K562 (cell line): ENCODE measurements around the gene EXOC2. TPM values are rescaled to one million over a fixed set of nuclear protein-coding genes. Genes with fewer than 3 reads are reported as not detected.

Experiments used
- ATAC-seq: fragments of 200-7000 bp; cut with Tn5 transposase; 3 replicates; pipeline ENCODE4 v1.9.1; 2020; ENCODE audit warnings: moderate library complexity
- BruUV-seq: library from RNA; stranded (reverse); fragments of 400-500 nt; replicated peaks from 2 replicates; lab custom pipeline; 2021; lab: Mats Ljungman, UMichigan
- CTCF ChIA-PET: fragments of 300-600 bp; formaldehyde crosslinking; extraction: SDS; loops from one replicate; lab custom pipeline; 2021; ENCODE audit warnings: low intra/inter-chr PET ratio; lab: Yijun Ruan, JAX
- POLR2A ChIA-PET: fragments of 300-600, 350-650 bp; sonication (Branson Sonifier 250); formaldehyde crosslinking; extraction: SDS; loops from one replicate; lab custom pipeline; 2021; ENCODE audit warnings: antibody characterized with exemption, inconsistent platforms; lab: Yijun Ruan, JAX
- DNase-seq, 4 experiments: peaks; one replicate each; pipeline versions ENCODE4 v3.0.0 to v3.0.0-alpha.2; 2011 to 2018; ENCODE audit warnings: low spot score in 3 of 4, mixed read lengths in 3 of 4; ENCODE audit errors: extremely low read depth in 1 of 4
- FAIRE-seq: peaks from 2 replicates; lab custom pipeline; 2011; peaks lifted over from hg19 to GRCh38; lab: Jason Lieb, UNC
- H2AFZ ChIP-seq: 2 replicates; pipeline ENCODE4 v1.6.0; 2011; ENCODE audit warnings: low read depth, low read length, control low read depth, inconsistent platforms
- H3K27ac ChIP-seq: fragments of 200-600 bp; 3 replicates; pipeline ENCODE4 v1.8.0; 2011; ENCODE audit warnings: low read depth, mild to moderate bottlenecking, control low read depth, inconsistent platforms, low read length, moderate library complexity, mixed read lengths; ENCODE audit errors: extremely low read depth
- H3K27me3 ChIP-seq, 2 experiments: fragments of 300-600 bp in 1 of 2; 2 replicates in 1 of 2; 3 replicates in 1 of 2; pipeline versions ENCODE4 v1.6.0 to v1.8.0; 2011; ENCODE audit warnings: inconsistent platforms in 2 of 2, low read length in 2 of 2, mild to moderate bottlenecking in 1 of 2, mixed read lengths in 1 of 2, moderate library complexity in 1 of 2; ENCODE audit not compliant: control insufficient read depth in 2 of 2, insufficient read depth in 2 of 2
- H3K36me3 ChIP-seq: fragments of 300-600 bp; 3 replicates; pipeline ENCODE4 v1.8.0; 2011; ENCODE audit warnings: mild to moderate bottlenecking, low read length, inconsistent platforms; ENCODE audit not compliant: control insufficient read depth, insufficient read depth
- H3K4me1 ChIP-seq, 2 experiments: fragments of 200-600 bp in 1 of 2; replicated peaks in 1 of 2; 2 replicates in 1 of 2; 3 replicates in 1 of 2; pipeline versions ENCODE4 v1.5.1 to v1.8.0; 2011; ENCODE audit warnings: inconsistent platforms in 2 of 2, low read length in 2 of 2, mild to moderate bottlenecking in 1 of 2, mixed read lengths in 1 of 2, moderate library complexity in 1 of 2; ENCODE audit not compliant: control insufficient read depth in 2 of 2, insufficient read depth in 2 of 2
- H3K4me2 ChIP-seq: 2 replicates; pipeline ENCODE4 v1.6.1; 2011; ENCODE audit warnings: low read length, control low read depth, inconsistent platforms, mixed read lengths; ENCODE audit not compliant: insufficient read depth
- H3K4me3 ChIP-seq: fragments of 200-600 bp; sonication (generic), shearing (Covaris generic); 2 replicates; pipeline ENCODE4 v1.5.1; 2016; ENCODE audit warnings: control low read depth, inconsistent platforms
- H3K79me2 ChIP-seq: fragments of 200-600 bp; 3 replicates; pipeline ENCODE4 v1.8.0; 2011; ENCODE audit warnings: low read length, inconsistent platforms; ENCODE audit not compliant: control insufficient read depth, insufficient read depth
- H3K9ac ChIP-seq, 2 experiments: 2 replicates each; pipeline versions ENCODE4 v1.6.0 to v1.6.1; 2011; ENCODE audit warnings: low read depth in 2 of 2, low read length in 2 of 2, control low read depth in 1 of 2, inconsistent platforms in 1 of 2, mild to moderate bottlenecking in 1 of 2, mixed read lengths in 1 of 2; ENCODE audit not compliant: insufficient read depth in 1 of 2
- H3K9me1 ChIP-seq: one replicate; pipeline ENCODE4 v1.6.0; 2011; ENCODE audit warnings: inconsistent platforms, mild to moderate bottlenecking, low read length, moderate library complexity; ENCODE audit not compliant: control insufficient read depth, insufficient read depth
- H3K9me3 ChIP-seq: replicated peaks from 2 replicates; pipeline ENCODE4 v1.5.1; 2011; ENCODE audit warnings: low read depth, low read length, inconsistent platforms; ENCODE audit not compliant: control insufficient read depth, insufficient read depth
- H4K20me1 ChIP-seq: replicated peaks from 2 replicates; pipeline ENCODE4 v1.6.1; 2011; ENCODE audit warnings: low read length, inconsistent platforms, mixed read lengths; ENCODE audit not compliant: control insufficient read depth, insufficient read depth
- BCL6 ChIP-seq: fragments of 250-450 bp; sonication (Bioruptor Pico); IDR thresholded peaks from 2 replicates; pipeline ENCODE4 v1.4.0; 2020
- C11orf30 ChIP-seq: fragments of 450-650 bp; IDR thresholded peaks from 2 replicates; pipeline ENCODE4 v1.6.1; 2016; ENCODE audit warnings: low read depth, mild to moderate bottlenecking
- CBX1 ChIP-seq: sonication (generic); IDR thresholded peaks from 2 replicates; pipeline ENCODE4 v1.6.1; 2016; ENCODE audit warnings: antibody characterized with exemption, low read depth, mild to moderate bottlenecking
- CUX1 ChIP-seq: fragments of 200-800 bp; sonication (Bioruptor generic); IDR thresholded peaks from 2 replicates; pipeline ENCODE4 v1.6.1; 2016; ENCODE audit warnings: missing genetic modification characterization, missing compliant biosample characterization
- KDM4B ChIP-seq, 2 experiments: fragments of 450-650 bp in 1 of 2; sonication (generic) in 1 of 2; IDR thresholded peaks; 2 replicates each; pipeline ENCODE4 v1.6.1; 2016 to 2017; ENCODE audit warnings: borderline replicate concordance in 2 of 2, antibody characterized with exemption in 1 of 2, low read depth in 1 of 2, mild to moderate bottlenecking in 1 of 2
- MAX ChIP-seq: sonication (generic); formaldehyde crosslinking; IDR thresholded peaks from 2 replicates; pipeline ENCODE4 v1.9.0; 2022; ENCODE audit warnings: mild to moderate bottlenecking, missing genetic modification reagents
- NFYB ChIP-seq: IDR thresholded peaks from 2 replicates; pipeline ENCODE4 v1.6.1; 2011; ENCODE audit warnings: mild to moderate bottlenecking, moderate library complexity; ENCODE audit not compliant: insufficient read length; ENCODE audit errors: extremely low read depth
- ZBTB43 ChIP-seq: sonication (generic); formaldehyde crosslinking; IDR thresholded peaks from 2 replicates; pipeline ENCODE4 v1.8.0; 2023; ENCODE audit warnings: mild to moderate bottlenecking, missing genetic modification reagents
- WGBS: fragments of 100-300 bp; shearing (Covaris generic); methylation state at CpG from one replicate; pipeline ENCODE4 v1.1.6; 2016; ENCODE audit warnings: low coverage, mixed read lengths; ENCODE audit not compliant: insufficient coverage; ENCODE audit errors: missing lambda C conversion rate; 5-methylcytosine and 5-hydroxymethylcytosine counted together
- in situ Hi-C: fragments of 300-500 bp; cut with MboI; formaldehyde crosslinking; loops from 4 replicates; pipeline ENCODE4 v1.15.0; 2018; ENCODE audit warnings: inconsistent platforms, mixed read lengths
- intact Hi-C: fragments of 100-400 bp; cut with micrococcal nuclease; formaldehyde crosslinking; loops from 2 replicates; pipeline ENCODE4 v1.14.2; 2022
- polyA plus RNA-seq, 8 experiments: library from polyadenylated mRNA; depleted of rRNA in 4 of 8; stranded (reverse) in 5 of 8; unstranded in 3 of 8; fragments of >200 nt; fragmentation: Nextera tagmentation in 2 of 8; fragmentation: Illumina TruSeq in 1 of 8; extraction: Ambion mirVana in 2 of 8; extraction: Trizol in 1 of 8; gene quantifications; 2 replicates each; pipeline versions ENCODE4 v1.2.1 to v1.2.3, GENCODE V29; 2011 to 2014; ENCODE audit warnings: inconsistent platforms in 1 of 8, missing spikeins in 1 of 8
- total RNA-seq, 7 experiments: library from RNA; depleted of rRNA in 6 of 7; stranded (reverse); fragments of >200 nt in 6 of 7; fragmentation: Illumina TruSeq in 2 of 7; extraction: Trizol in 2 of 7; gene quantifications; 2 replicates each; pipeline versions ENCODE4 v1.2.1 to v1.2.3, GENCODE V29; 2011 to 2021; ENCODE audit warnings: low replicate concordance in 1 of 7

Gene EXOC2
- total and polyA plus RNA-seq, 9 of the 15 experiments (the other 6 are each of a cell fraction or from before 2014, with no cell fraction given): 12.2 to 30.2 (median 24.2) TPM

- H3K9me3 ChIP-seq: no peaks in the 10 kb centered on the region
- BruUV-seq: no TSS peak
- no peak overlapping the region for H3K9ac ChIP-seq
- intact Hi-C loops (no loop called here), in situ Hi-C loops (no loop called here)
- H3K4me3 ChIP-seq: no peak overlapping the region
- H3K4me2 ChIP-seq: no peak overlapping the region
- TF ChIP-seq ZBTB43 (CRISPR knock-in tag): no peak
- TF ChIP-seq CUX1: no peak
- no peak for TF ChIP-seq MAX (CRISPR knock-in tag)
- TF ChIP-seq KDM4B (IDR thresholded peaks at IDR 0.05; ENCODE audit: borderline replicate concordance in 2 of 2, low read depth in 1 of 2): no peak
- TF ChIP-seq CBX1: no peak
- no peak for TF ChIP-seq BCL6 (CRISPR knock-in tag)
- TF ChIP-seq C11orf30: no peak
- no peak for TF ChIP-seq NFYB
- 86% methylated on average over 9 of the region's 13 CpGs for WGBS
- H4K20me1 ChIP-seq: no peaks in the 10 kb centered on the region
- H3K27ac ChIP-seq: no peak overlapping the region
- no peaks in the 10 kb centered on the region for H3K9me1 ChIP-seq
- no peaks in the 10 kb centered on the region for H3K27me3 ChIP-seq
- H3K4me1 ChIP-seq: peaks cover 0 to 7% of the 10 kb centered on the region in 2 experiments; a peak in 3 of 5 replicates
- ChIA-PET POLR2A (no interaction called here), CTCF (no interaction called here)
- ATAC-seq: no peak
- no peak for FAIRE-seq
- no peaks in the 10 kb centered on the region for H3K79me2 ChIP-seq
- H2AFZ ChIP-seq: no peak overlapping the region
- no peaks in the 10 kb centered on the region for H3K36me3 ChIP-seq
- DNase-seq: no peak
Observed at GRCh38 chr6:487956-488355, 205.0 kb downstream of the EXOC2 start.
